OCI-LY7 (cell line): Measurements from ENCODE around the gene TXNDC11. TPM values are rescaled to one million over a fixed set of nuclear protein-coding genes. Genes with fewer than 3 reads are reported as not detected.
A peak's percentile ranks its signal among the peaks of the same experiment; 100 is the strongest.

Source experiments
- BruUV-seq: library from RNA; stranded (reverse); fragments of 400-500 nt; replicated peaks from 2 replicates; lab custom pipeline; 2021; lab: Mats Ljungman, UMichigan
- CTCF ChIA-PET: fragments of 300-600 bp; sonication (Branson Sonifier 250); formaldehyde crosslinking; loops from one replicate; lab custom pipeline; 2022; ENCODE audit warnings: antibody characterized with exemption; ENCODE audit not compliant: unreplicated experiment; lab: Charles Lee
- POLR2A ChIA-PET: fragments of 300-600 bp; sonication (Branson Sonifier 250); formaldehyde crosslinking; loops from one replicate; lab custom pipeline; 2022; ENCODE audit warnings: antibody characterized with exemption; lab: Charles Lee
- DNase-seq: peaks from one replicate; pipeline ENCODE4 v3.0.0-alpha.2; 2015; ENCODE audit warnings: low spot score
- H2AFZ ChIP-seq: fragments of 200-600 bp; sonication (generic), shearing (Covaris generic); 2 replicates; pipeline ENCODE4 v1.6.1; 2014; ENCODE audit warnings: mild to moderate bottlenecking, antibody characterized with exemption, low read length, moderate library complexity
- H3K27ac ChIP-seq: fragments of 200-600 bp; sonication (generic); 2 replicates; pipeline ENCODE4 v1.5.1; 2014; ENCODE audit warnings: mixed run types, low read depth, mild to moderate bottlenecking, moderate library complexity, low read length, inconsistent platforms; ENCODE audit not compliant: poor library complexity, severe bottlenecking
- H3K36me3 ChIP-seq: fragments of 200-600 bp; sonication (generic); 2 replicates; pipeline ENCODE4 v1.6.1; 2014; ENCODE audit warnings: mild to moderate bottlenecking, antibody characterized with exemption, low read length, moderate library complexity, mixed read lengths; ENCODE audit not compliant: insufficient read depth
- H3K4me1 ChIP-seq: fragments of 200-600 bp; sonication (generic); 2 replicates; pipeline ENCODE4 v1.5.1; 2014; ENCODE audit warnings: mild to moderate bottlenecking, low read length; ENCODE audit not compliant: insufficient read depth, poor library complexity, severe bottlenecking
- H3K4me2 ChIP-seq: fragments of 200-600 bp; sonication (generic); 2 replicates; pipeline ENCODE4 v1.6.1; 2014; ENCODE audit warnings: mild to moderate bottlenecking, low read length
- H3K4me3 ChIP-seq: fragments of 200-600 bp; sonication (generic); 2 replicates; pipeline ENCODE4 v1.5.1; 2014; ENCODE audit warnings: mild to moderate bottlenecking, low read depth, low read length; ENCODE audit not compliant: poor library complexity, severe bottlenecking
- H3K79me2 ChIP-seq: fragments of 200-600 bp; sonication (generic); 2 replicates; pipeline ENCODE4 v1.6.1; 2016; ENCODE audit warnings: low read depth, mild to moderate bottlenecking, low read length, moderate library complexity, mixed read lengths; ENCODE audit not compliant: insufficient read depth
- H3K9me2 ChIP-seq: fragments of 200-600 bp; sonication (generic); 2 replicates; pipeline ENCODE4 v1.6.1; 2016; ENCODE audit warnings: mild to moderate bottlenecking, low read length, mixed read lengths; ENCODE audit not compliant: insufficient read depth
- H3K9me3 ChIP-seq: fragments of 200-600 bp; sonication (generic); 2 replicates; pipeline ENCODE4 v1.6.1; 2014; ENCODE audit warnings: mild to moderate bottlenecking, mixed run types, low read length, mixed read lengths
- H4K20me1 ChIP-seq: fragments of 200-600 bp; sonication (generic); 2 replicates; pipeline ENCODE4 v1.6.1; 2014; ENCODE audit warnings: mild to moderate bottlenecking, antibody characterized with exemption, low read length, moderate library complexity, mixed read lengths; ENCODE audit not compliant: insufficient read depth
- CTCF ChIP-seq: fragments of 200-600 bp; sonication (generic); conservative IDR thresholded peaks from 2 replicates; pipeline ENCODE4 v1.5.1; 2014; ENCODE audit warnings: mild to moderate bottlenecking, antibody characterized with exemption, low read length, moderate library complexity, mixed read lengths
- EZH2phosphoT487 ChIP-seq: fragments of 200-600 bp; sonication (generic); IDR thresholded peaks from 2 replicates; pipeline ENCODE4 v1.6.1; 2018; ENCODE audit warnings: low read depth, borderline replicate concordance, mild to moderate bottlenecking, mixed run types, antibody characterized with exemption, low read length, moderate library complexity, mixed read lengths
- intact Hi-C: fragments of 100-400 bp; cut with micrococcal nuclease; formaldehyde crosslinking; loops from one replicate; pipeline ENCODE4 v1.10.0; 2022; ENCODE audit not compliant: unreplicated experiment
- total RNA-seq, 2 experiments: library from RNA; depleted of rRNA in 1 of 2; stranded (reverse); fragments of >200 nt in 1 of 2; shearing (Covaris generic) in 1 of 2; gene quantifications; 2 replicates each; pipeline ENCODE4 v1.2.3, GENCODE V29; 2014 to 2022

TXNDC11 gene
- total RNA-seq, 2 experiments from 2014 or later, result 88.6 to 96.0 TPM

- ChIA-PET POLR2A (interaction anchor here (0.6 to 1.5 kb wide), 3 partner anchors 14 to 24 kb away, joined by 3 read pairs; no protein-coding TSS in a partner anchor), CTCF (interaction anchor here (0.6 to 1.6 kb wide), 3 partner anchors 10 to 104 kb away, joined by 3 to 4 read pairs (median 3); no protein-coding TSS in a partner anchor)
- no peak overlapping the region for H3K4me3 ChIP-seq
- H3K27ac ChIP-seq, result no peak overlapping the region
- H3K79me2 ChIP-seq, result no peaks in the 10 kb centered on the region
- no peaks in the 10 kb centered on the region for H3K9me3 ChIP-seq
- intact Hi-C loops, result loop anchor here (1.0 to 2.0 kb wide), 3 partner anchors 109 to 244 kb away; no protein-coding TSS in a partner anchor
- no peaks in the 10 kb centered on the region for H4K20me1 ChIP-seq
- H3K4me2 ChIP-seq, result peak overlapping the region; percentile 36; the same call in 1 of the 2 replicates
- peak; percentile 90 for TF ChIP-seq CTCF
- no peak for TF ChIP-seq EZH2phosphoT487
- peak; percentile 86 for DNase-seq
- H3K4me1 ChIP-seq, result peaks cover 29% of the 10 kb centered on the region
- BruUV-seq, result no TSS peak
- H3K9me2 ChIP-seq, result no peaks in the 10 kb centered on the region
- peak overlapping the region; percentile 48; the same call in 1 of the 2 replicates for H2AFZ ChIP-seq
- H3K36me3 ChIP-seq, result no peaks in the 10 kb centered on the region
Observed at GRCh38 chr16:11640987-11641817, 101.5 kb downstream of the TXNDC11 start.

GRCh38 chr16:11639925-11640899 is 102.4 kb downstream of the TXNDC11 start:
- no peak for TF ChIP-seq CTCF
- Histone ChIP-seq H3K9me2 (no peaks in the 10 kb centered on the region), H3K79me2 (no peaks in the 10 kb centered on the region), H3K4me3 (no peak overlapping the region), H3K27ac (no peak overlapping the region), H3K36me3 (no peaks in the 10 kb centered on the region), H3K9me3 (no peaks in the 10 kb centered on the region), H2AFZ (no peak overlapping the region; the same call in 1 of the 2 replicates), H4K20me1 (no peaks in the 10 kb centered on the region), H3K4me2 (no peak overlapping the region), H3K4me1 (peaks cover 34% of the 10 kb centered on the region)
- ChIA-PET POLR2A (interaction anchor here (0.6 to 1.5 kb wide), 5 partner anchors 13 to 188 kb away, joined by 3 to 4 read pairs (median 3); no protein-coding TSS in a partner anchor), CTCF (interaction anchor here (1.6 kb wide), 1 partner anchor 9 kb away, joined by 3 read pairs; no protein-coding TSS in a partner anchor)
- DNase-seq, result no peak
- BruUV-seq, result no TSS peak
- intact Hi-C loops, result loop anchor here (2.0 kb wide), 1 partner anchor 243 kb away; no protein-coding TSS in a partner anchor
